Ovary (tissue), 3 donors: ENCODE data around the gene SSX2IP.

Source experiments
- CTCF ChIP-seq, 3 donors: fragments of 450-650 bp in 2 of 3; fragments of 200-600 bp in 1 of 3; IDR thresholded peaks; one replicate each; pipeline versions ENCODE4 v1.5.1 to v1.8.0; 2016 to 2022; ENCODE audit warnings: antibody characterized with exemption in 3 of 3, mild to moderate bottlenecking in 1 of 3
- POLR2A ChIP-seq: fragments of 450-650 bp; IDR thresholded peaks from one replicate; pipeline ENCODE4 v1.6.1; 2017; ENCODE audit warnings: antibody characterized with exemption, mild to moderate bottlenecking, moderate library complexity
- donor health status: DM: no; HTN: no; CAD: no.

- TF ChIP-seq POLR2A (no peak), CTCF (IDR thresholded peaks at IDR 0.05) (no peak)
These were observed 47.1 kb downstream of the SSX2IP start for GRCh38 chr1:84643183-84643582.
